ENCODE results near the gene FBXO34.
"Not testable (repeated sequence)": the region's sequence is repeated elsewhere in the genome, so short reads cannot be mapped to it uniquely, and the experiment has no call there.

The FBXO34 gene

DNA sequence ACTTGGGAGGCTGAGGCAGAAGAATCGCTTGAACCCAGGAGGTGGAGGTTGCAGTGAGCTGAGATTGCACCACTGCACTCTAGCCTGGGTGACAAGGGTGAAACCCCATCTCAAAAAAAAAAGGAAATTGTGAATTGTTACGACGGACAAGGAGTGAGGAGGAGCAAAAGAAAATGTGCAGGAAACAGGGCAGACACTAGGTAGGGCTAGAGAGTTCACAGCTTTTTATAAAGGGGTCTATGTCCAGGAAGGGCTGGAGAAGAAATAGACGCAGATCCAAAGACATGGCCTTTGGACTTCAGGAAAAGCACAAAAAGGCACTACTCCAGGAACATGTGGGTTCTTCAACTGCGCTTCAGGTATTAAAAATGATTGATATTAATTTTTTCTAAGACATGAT is 106.0 kb downstream of the FBXO34 start:
- DNase-seq (ENCODE audit: low read depth in 2 of 2, low spot score in 1 of 2), result no peak

DNA sequence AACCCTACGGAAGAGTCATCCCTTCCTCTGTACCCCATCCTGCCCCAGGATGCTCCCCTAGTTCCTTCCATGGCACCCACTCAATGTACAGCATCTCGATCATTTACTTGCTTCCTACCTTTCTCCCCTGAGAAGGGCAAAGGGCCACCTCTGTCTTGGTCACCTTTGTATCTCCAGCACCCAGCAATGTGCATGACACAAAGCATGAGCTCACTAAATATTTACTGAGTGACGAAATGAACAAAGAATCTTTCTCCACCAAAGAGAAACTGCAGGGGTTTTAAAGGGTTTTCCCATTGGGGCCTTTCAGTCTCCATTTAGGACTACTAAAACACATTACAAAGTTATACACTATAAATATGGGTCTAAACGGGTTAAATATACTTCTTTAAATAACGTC is 109.8 kb downstream of the FBXO34 start:
- DNase-seq (ENCODE audit: low read depth in 2 of 2, low spot score in 1 of 2), result no peak

DNA sequence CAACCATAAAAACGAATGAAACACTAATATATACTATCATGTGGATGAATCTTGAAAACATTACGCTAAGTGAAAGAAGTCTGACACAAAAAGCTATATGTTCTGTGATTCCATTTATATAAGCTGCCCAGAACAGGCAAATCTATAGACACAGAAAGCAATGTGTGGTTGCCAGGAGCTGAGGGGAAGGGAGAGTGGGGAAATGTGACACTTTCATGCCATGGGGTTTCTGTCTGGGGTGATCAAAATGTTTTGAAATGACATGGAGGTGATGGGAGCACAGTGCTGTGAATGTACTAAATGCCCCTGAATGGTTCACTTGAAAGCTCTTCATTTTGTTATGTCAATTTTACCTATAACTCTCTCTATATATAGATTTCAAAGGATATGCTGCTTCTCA is 110.3 kb downstream of the FBXO34 start:
- DNase-seq (ENCODE audit: low read depth in 2 of 2, low spot score in 1 of 2), result no peak

- no peak for DNase-seq (ENCODE audit: low read depth in 2 of 2, low spot score in 1 of 2)
Observed at GRCh38 chr14:55382483-55382882, 111.3 kb downstream of the FBXO34 start.

DNA sequence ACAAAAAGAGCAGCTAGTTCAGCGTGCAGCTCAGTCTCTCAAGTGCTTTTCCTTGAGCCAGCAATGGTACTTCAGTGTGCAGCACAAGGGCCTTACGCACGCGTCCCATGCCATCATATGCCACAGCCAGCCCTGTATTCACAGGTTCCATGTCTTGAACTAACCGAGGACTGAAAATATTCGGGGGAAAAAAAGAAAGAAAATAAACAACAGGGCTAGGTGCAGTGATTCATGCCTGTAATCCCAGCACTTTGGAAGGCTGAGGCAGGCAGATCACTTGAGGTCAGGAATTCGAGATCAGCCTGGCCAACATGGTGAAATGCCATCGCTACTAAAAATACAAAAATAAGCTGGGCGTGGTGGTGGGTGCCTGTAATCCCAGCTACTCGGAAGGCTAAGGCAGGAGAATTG is 111.8 kb downstream of the FBXO34 start:
- not testable (repeated sequence) for DNase-seq (ENCODE audit: low read depth in 2 of 2, low spot score in 1 of 2)

DNA sequence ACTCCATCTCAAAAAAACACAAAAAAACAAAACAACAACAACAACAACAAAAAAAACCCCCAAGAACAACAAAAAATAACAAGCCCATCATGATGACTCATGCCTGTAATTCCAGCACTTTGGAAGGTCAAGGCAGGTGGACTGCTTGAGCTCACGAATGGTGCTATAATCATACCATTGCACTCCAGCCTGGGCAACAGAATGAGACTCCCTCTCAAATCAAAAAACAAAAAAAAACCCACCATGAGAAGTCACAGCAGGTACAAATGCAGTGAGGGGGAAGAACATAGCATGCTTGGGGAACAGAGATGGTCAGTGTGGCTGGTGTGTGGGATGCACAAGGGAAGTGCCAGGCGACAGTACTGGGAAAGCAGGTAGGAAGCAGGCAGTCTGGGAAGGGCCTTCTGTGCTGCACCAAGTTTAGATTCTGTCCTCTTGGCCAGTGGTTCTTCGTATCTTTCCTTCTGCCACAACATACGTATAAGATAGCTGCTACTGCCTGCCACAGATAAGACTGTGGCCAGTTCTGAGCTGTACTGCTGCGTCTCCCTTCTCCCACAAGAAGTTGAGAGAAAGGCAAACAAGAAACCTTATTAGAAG is 112.4 kb downstream of the FBXO34 start:
- no peak for DNase-seq (ENCODE audit: low read depth in 2 of 2, low spot score in 1 of 2)

- DNase-seq (ENCODE audit: low read depth in 2 of 2, low spot score in 1 of 2), result no peak
Observed at GRCh38 chr14:55384536-55384935, 113.3 kb downstream of the FBXO34 start.

DNA sequence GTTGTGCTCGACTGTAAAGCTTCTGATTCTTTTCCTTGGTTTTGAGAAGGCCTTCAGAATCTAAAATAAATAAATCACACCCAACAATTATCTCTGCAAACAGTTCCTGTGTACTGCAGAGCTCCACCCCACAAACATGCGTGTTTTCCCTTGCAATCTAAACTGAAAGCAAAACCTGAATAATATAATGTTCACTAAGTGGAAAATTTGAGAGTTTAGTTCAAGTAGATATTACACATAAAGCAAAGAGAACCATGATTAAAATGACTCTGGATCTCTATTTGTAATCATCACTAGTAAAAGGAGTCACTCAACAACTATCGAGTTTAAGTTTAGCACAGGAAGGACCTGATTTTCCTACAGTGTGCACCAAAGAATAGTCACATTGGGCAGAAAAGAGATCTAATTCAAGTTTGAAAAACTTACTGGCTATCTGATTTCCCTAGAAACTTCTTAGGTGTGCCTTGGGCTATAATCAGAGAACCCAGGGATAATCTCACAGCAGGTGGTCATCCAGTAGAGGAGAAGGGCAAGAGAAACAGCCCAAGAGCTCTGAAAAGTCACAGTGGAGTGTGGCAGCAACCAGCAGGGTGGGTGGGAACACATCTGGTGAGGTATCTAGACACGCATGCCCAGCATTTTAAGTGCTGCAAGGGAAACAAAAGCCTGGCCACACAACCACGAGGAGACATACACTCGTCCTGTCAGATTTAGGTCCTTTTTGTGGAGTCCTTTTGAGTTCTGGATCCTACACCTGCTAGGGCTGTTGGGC is 115.0 kb downstream of the FBXO34 start:
- DNase-seq (ENCODE audit: low read depth in 2 of 2, low spot score in 1 of 2), result no peak

GRCh38 chr14:55387121-55387520 is 115.9 kb downstream of the FBXO34 start:
- DNase-seq (ENCODE audit: low read depth in 2 of 2, low spot score in 1 of 2), result no peak

GRCh38 chr14:55388160-55388559 is 116.9 kb downstream of the FBXO34 start:
- DNase-seq (ENCODE audit: low read depth in 2 of 2, low spot score in 1 of 2), result no peak

DNA sequence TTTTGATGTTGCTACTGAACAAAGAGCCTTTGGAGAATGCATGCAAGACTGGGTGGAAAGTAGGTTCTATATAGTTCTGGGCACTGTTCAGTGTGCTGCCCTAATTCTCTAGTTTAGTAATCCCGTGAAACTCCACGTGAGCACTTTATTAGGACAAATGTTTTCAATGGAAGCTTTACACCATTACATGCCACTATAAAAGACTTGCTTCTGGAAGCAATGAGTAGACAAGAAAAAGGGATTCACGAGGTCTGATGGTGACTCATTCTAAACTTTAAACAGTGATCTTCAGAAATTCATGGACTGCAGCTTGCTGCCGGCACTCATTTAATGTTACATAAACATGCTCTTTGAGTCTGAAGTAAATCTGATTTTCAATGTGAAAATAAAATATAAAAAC is 118.1 kb downstream of the FBXO34 start:
- no peak for DNase-seq (ENCODE audit: low read depth in 2 of 2, low spot score in 1 of 2)

DNA sequence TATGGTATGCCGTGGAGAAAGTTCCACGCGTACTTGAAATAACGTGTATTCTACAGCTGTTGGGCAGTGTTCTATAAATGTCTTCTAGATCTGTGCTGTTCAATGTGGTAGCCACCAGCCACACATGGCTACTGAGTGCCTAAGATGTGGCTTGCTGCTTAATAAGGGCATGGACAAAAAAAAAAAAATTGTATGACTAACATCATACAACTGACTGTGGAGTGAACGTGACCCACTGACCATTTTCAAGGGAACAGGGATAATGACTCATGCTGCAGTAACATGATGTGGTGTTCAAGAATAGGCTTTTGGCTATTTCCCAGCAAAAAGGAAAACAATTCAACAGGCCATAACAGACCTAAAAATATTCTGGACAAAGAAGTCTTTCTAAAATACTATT is 127.5 kb downstream of the FBXO34 start:
- no peak for DNase-seq (ENCODE audit: low read depth in 2 of 2, low spot score in 1 of 2)

DNA sequence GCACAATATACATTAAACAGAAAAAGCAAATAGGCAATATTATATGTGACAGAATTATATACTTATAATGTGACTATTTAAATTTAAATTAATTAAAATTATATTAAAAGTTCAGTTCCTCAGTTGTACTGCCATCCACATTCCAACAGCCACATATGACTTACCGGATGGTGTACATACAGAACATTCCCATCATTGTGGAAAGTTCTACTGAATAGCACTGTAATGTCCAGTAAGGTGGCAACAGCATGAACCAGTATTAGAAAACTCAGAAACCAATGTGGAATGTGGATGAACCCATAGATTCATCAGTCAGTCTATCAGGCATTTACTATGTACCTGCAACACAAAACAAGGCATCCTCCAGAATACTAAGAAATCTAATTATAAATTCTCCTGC is 128.0 kb downstream of the FBXO34 start:
- no peak for DNase-seq (ENCODE audit: low read depth in 2 of 2, low spot score in 1 of 2)

DNA sequence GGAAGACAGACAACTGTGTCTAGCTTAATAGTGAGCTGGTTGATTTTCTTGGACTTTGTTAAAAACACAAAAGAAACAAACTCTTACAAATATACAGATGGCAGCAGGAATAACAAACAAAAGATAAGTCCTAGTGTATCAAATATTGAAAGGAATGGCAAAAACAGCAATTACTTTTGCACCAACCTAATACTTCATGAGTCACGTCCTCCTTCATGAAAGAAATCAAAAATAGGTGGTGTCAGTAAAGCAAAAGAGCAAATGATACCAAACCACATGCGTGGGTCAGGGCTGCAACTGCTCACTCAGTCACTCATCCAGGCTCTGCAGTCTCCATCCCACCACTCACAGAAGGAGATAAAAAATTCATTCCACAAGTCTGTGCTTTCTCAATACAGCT is 128.6 kb downstream of the FBXO34 start:
- no peak for DNase-seq (ENCODE audit: low read depth in 2 of 2, low spot score in 1 of 2)

GRCh38 chr14:55401751-55402150 is 130.5 kb downstream of the FBXO34 start:
- no peak for DNase-seq (ENCODE audit: low read depth in 2 of 2, low spot score in 1 of 2)

Measured in stimulated activated CD8-positive, alpha-beta memory T cell treated with anti-CD3 and anti-CD28 coated beads, Interleukin-4, amount 100 ng/mL, for 4 hours (primary cell).